GM06990 (cell line): Measurements from ENCODE around the gene SOCS3.

Experiments used
- DNase-seq: peaks from one replicate; pipeline ENCODE4 v3.0.0-alpha.2; 2011; ENCODE audit not compliant: insufficient read length; ENCODE audit errors: extremely low read depth
- H3K27me3 ChIP-seq: replicated peaks from 2 replicates; pipeline ENCODE4 v1.6.0; 2011; ENCODE audit warnings: low read length; ENCODE audit not compliant: control insufficient read depth, insufficient read depth
- H3K36me3 ChIP-seq: 2 replicates; pipeline ENCODE4 v1.5.1; 2011; ENCODE audit warnings: low read length; ENCODE audit not compliant: control insufficient read depth, insufficient read depth
- H3K4me3 ChIP-seq: replicated peaks from 2 replicates; pipeline ENCODE4 v1.5.1; 2011; ENCODE audit warnings: low read depth, mild to moderate bottlenecking, control low read depth, low read length
- TF ChIP-seq, protein P1 (sequence below): IDR thresholded peaks from 2 replicates; pipeline ENCODE4 v1.5.1; 2011; ENCODE audit warnings: low read length, control low read depth, mild to moderate bottlenecking, inconsistent platforms; ENCODE audit not compliant: insufficient read depth, poor library complexity, severe bottlenecking

The SOCS3 gene

DNA sequence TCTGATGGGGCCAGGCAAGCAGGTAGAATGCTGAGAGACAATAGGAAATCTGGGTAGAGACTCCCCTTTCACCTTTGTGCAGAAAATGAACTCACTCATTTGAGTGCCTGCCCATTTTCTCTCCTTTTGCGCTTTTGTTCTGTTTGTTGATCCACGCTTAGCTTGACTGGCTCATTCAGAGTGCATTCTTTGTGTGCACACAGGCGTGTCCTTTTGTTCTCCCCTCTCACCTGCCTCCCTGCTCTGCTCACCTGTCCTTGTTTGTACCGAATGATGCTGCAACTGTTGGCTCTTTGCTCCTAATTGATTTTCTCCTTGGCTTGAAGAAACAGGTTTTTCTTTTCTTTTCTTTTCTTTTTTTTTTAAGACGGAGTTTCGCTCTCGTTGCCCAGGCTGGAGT, 34.3 kb upstream of the SOCS3 start:
- H3K36me3 ChIP-seq = peaks cover 19% of the 10 kb centered on the region
- H3K27me3 ChIP-seq = no peaks in the 10 kb centered on the region
- TF ChIP-seq, protein P1, sequence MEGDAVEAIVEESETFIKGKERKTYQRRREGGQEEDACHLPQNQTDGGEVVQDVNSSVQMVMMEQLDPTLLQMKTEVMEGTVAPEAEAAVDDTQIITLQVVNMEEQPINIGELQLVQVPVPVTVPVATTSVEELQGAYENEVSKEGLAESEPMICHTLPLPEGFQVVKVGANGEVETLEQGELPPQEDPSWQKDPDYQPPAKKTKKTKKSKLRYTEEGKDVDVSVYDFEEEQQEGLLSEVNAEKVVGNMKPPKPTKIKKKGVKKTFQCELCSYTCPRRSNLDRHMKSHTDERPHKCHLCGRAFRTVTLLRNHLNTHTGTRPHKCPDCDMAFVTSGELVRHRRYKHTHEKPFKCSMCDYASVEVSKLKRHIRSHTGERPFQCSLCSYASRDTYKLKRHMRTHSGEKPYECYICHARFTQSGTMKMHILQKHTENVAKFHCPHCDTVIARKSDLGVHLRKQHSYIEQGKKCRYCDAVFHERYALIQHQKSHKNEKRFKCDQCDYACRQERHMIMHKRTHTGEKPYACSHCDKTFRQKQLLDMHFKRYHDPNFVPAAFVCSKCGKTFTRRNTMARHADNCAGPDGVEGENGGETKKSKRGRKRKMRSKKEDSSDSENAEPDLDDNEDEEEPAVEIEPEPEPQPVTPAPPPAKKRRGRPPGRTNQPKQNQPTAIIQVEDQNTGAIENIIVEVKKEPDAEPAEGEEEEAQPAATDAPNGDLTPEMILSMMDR = no peak
- no peak overlapping the region for H3K4me3 ChIP-seq
- DNase-seq = no peak

DNA sequence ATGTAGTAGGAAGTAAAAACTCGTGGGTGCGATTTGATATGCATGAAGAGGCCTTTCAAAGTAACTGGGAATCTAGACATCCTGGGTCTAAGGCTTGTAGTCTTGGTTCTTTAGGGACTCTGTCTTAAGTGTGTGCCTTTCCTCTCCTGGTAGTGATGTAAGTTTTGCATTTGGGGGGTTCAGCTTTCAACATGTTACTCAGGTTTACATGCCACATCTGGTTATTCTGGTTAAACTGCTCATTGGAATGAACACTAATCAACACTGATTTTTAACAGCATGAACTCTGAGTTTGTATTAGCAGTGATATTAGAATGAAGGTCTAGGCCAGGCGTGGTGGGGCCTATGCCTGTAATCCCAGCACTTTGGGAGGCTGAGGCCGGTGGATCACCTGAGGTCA, 33.7 kb upstream of the SOCS3 start:
- Histone ChIP-seq H3K36me3 (peaks cover 12% of the 10 kb centered on the region), H3K27me3 (no peaks in the 10 kb centered on the region), H3K4me3 (no peak overlapping the region)
- no peak for DNase-seq
- TF ChIP-seq, protein P1 = no peak

DNA sequence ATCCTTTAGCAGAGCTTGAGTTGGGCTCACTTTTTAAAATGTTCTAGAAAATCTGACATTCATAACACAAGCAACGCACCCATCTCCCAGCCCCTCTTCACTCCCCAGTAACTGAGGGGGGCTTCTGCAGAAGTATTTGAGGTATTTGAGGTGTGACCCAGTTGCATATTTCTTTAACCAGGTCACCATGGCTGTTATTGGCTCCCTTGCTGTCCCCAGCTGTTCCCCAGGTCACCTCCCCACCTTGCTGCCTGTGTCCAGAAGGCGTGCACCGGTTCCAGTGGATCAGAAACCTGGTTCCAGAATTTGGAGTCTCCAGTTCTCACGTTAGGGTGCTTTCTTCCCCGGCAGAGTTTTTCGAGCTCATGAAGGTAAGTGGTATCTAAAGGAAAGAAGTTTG, 32.4 kb upstream of the SOCS3 start:
- no peaks in the 10 kb centered on the region for H3K27me3 ChIP-seq
- no peak for DNase-seq
- TF ChIP-seq, protein P1 = no peak
- H3K36me3 ChIP-seq = peaks cover 6% of the 10 kb centered on the region
- no peak overlapping the region for H3K4me3 ChIP-seq

DNA sequence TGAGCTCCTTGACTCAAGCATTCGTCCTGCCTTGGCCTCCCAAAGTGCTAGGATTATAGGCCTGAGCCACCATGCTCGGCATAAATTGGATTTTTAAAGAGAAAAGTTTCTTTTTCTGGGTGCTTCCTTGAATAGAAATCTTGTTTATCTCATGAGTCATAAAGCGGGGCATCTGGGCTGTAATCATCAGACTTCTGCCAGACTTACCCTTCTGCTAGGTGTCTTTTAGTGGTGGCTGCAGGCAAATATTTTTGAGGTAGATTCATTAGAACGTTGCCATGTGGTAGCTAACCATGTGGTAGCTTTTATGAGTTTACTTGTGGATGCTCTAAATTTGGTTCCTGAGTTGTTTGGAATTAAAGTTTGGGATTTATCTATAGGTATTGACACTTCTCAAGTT, 32.0 kb upstream of the SOCS3 start:
- H3K27me3 ChIP-seq = no peaks in the 10 kb centered on the region
- TF ChIP-seq, protein P1 = no peak
- peaks cover 6% of the 10 kb centered on the region for H3K36me3 ChIP-seq
- H3K4me3 ChIP-seq = no peak overlapping the region
- no peak for DNase-seq

DNA sequence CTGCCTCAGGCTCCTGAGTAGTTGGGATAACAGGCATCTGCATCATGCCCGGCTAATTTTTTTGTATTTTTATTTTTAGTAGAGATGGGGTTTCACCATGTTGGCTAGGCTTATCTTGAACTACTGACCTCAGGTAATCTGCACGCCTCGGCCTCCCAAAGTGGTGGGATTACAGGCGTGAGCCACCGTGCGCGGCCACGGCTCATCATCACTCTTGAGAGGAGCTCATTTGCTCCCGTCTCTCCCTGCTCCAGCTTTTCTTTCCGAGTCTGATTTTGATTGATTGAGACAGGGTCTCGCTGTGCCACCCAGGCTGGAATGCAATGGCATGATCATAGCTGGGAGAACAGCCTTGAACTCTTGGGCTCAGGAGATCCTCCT, 31.2 kb upstream of the SOCS3 start:
- Histone ChIP-seq H3K36me3 (peaks cover 3% of the 10 kb centered on the region), H3K27me3 (no peaks in the 10 kb centered on the region), H3K4me3 (no peak overlapping the region)
- TF ChIP-seq, protein P1 = no peak
- no peak for DNase-seq

DNA sequence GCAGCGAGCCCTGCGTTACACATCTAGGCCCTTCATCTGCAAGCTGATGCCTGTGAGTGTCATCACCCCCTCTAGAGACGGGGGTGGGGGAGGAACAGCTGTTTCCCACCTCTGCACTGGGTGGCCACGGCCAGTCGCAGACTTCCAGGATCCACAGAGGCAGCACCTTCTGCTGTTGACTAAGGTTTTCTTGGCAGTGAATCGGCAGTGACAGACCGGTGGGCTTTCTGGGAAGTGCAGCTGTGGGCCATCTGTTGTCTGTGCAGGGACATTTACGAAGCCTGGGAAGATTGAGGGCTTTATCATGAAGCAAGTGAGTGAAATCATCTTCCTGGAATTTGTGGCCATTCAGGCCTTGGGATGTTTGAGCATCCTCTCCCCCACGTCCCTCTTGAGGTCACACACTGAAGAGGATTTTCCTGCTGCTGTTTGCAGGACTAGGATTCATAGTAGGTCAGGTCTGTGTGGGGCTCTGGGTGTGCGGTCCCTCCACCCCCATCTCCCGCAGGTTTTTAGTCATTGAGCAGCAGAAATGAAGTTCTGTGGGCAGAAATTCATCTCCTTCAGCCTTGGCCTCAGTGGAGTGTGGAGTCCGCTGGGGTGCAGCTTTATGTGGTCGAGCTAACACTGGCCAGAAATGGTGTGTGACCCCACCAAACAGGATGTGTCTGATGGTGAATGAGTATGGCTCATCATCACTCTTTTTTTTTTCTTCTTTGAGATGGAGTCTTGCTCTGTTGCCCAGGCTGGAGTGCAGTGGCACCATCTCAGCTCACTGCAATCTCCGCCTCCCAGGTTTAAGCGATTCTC, 30.6 kb upstream of the SOCS3 start:
- Histone ChIP-seq H3K36me3 (peaks cover 3% of the 10 kb centered on the region), H3K4me3 (no peak overlapping the region), H3K27me3 (no peaks in the 10 kb centered on the region)
- TF ChIP-seq, protein P1 = no peak
- no peak for DNase-seq
